MCF 10A (cell line): ENCODE measurements around the gene SPIC. TPM values are rescaled to one million over a fixed set of nuclear protein-coding genes. Genes with fewer than 3 reads are reported as not detected.

Experiments used
- BruUV-seq: library from RNA; stranded (reverse); fragments of 400-500 nt; replicated peaks from 2 replicates; lab custom pipeline; 2021; lab: Mats Ljungman, UMichigan
- CTCF ChIA-PET: fragments of 300-600 bp; sonication (Branson Sonifier 250); formaldehyde crosslinking; extraction: SDS; loops from one replicate; lab custom pipeline; 2021; ENCODE audit warnings: antibody characterized with exemption, inconsistent platforms; lab: Yijun Ruan, JAX
- POLR2A ChIA-PET: fragments of 300-600, 350-650 bp; sonication (Branson Sonifier 250); formaldehyde crosslinking; extraction: SDS; loops from one replicate; lab custom pipeline; 2020; ENCODE audit warnings: antibody characterized with exemption, inconsistent platforms; lab: Yijun Ruan, JAX
- DNase-seq: peaks from one replicate; pipeline ENCODE4 v3.0.0-alpha.2; 2018; ENCODE audit not compliant: unreplicated experiment
- H3K27ac Mint-ChIP-seq: one replicate; pipeline ENCODE4 v1.8.0; 2022; ENCODE audit warnings: mild to moderate bottlenecking, low read depth, mixed read lengths; ENCODE audit not compliant: unreplicated experiment
- H3K27me3 Mint-ChIP-seq: one replicate; pipeline ENCODE4 v1.8.0; 2022; ENCODE audit warnings: mixed read lengths; ENCODE audit not compliant: insufficient read depth, unreplicated experiment
- H3K36me3 Mint-ChIP-seq: one replicate; pipeline ENCODE4 v1.8.0; 2022; ENCODE audit warnings: mild to moderate bottlenecking, moderate library complexity, mixed read lengths; ENCODE audit not compliant: insufficient read depth, unreplicated experiment
- H3K4me1 Mint-ChIP-seq: one replicate; pipeline ENCODE4 v1.8.0; 2022; ENCODE audit warnings: mixed read lengths; ENCODE audit not compliant: insufficient read depth, unreplicated experiment
- H3K4me3 Mint-ChIP-seq: one replicate; pipeline ENCODE4 v1.8.0; 2022; ENCODE audit warnings: mild to moderate bottlenecking, moderate library complexity, mixed read lengths; ENCODE audit not compliant: unreplicated experiment
- H3K9me3 Mint-ChIP-seq: one replicate; pipeline ENCODE4 v1.8.0; 2022; ENCODE audit warnings: mixed read lengths; ENCODE audit not compliant: unreplicated experiment
- intact Hi-C: fragments of 100-400 bp; cut with micrococcal nuclease; formaldehyde crosslinking; loops from 2 replicates; pipeline ENCODE4 v1.14.1; 2022
- total RNA-seq: library from RNA; stranded (reverse); gene quantifications from 2 replicates; pipeline ENCODE4 v1.2.3, GENCODE V29; 2022
- TF ChIP-seq, protein P1 (sequence below): fragments of 200-600 bp; IDR thresholded peaks from one replicate; pipeline ENCODE4 v1.8.0; 2022; ENCODE audit warnings: antibody characterized with exemption, mild to moderate bottlenecking; ENCODE audit not compliant: unreplicated experiment

SPIC gene
- total RNA-seq, 1 experiment from 2014 or later = not detected

DNA sequence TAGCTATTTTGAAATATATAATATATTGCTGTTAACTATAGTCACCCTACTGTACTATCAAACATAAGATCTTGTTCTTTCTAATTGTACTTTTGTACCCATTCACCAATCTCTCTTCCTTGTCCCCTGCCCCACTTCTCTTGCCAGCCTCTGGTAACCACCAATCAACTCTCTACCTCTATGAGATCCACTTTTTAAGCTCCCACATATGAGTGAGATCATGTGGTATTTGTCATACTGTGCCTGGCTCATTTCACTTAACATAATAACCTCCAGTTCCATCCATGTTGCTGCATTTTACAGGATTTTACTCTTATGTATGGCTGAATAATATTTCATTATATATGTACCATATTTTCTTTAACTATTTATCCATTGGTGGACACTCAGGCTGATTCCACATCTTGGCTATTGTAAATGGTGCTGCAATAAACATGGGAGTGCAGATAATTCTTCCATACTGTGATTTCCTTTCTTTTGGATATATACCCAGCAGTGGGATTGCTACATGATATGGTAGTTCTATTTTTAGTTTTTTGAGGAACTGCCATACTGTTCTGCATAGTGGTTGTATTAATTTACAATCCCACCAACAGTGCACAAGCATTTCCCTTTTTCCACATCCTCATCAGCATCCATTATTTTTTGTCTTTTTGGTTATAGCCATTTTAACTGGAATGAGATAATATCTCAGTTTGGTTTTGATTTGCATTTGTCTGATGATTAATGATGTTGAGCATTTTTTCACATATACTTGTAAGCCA, 33.5 kb upstream of the SPIC start:
- Mint-ChIP-seq H3K36me3 (no peaks in the 10 kb centered on the region), H3K4me3 (no peak overlapping the region), H3K4me1 (no peaks in the 10 kb centered on the region), H3K9me3 (no peaks in the 10 kb centered on the region), H3K27me3 (no peaks in the 10 kb centered on the region), H3K27ac (no peak overlapping the region)
- intact Hi-C loops = no loop called here
- DNase-seq = no peak
- no TSS peak for BruUV-seq
- ChIA-PET CTCF (interaction anchor here (0.6 kb wide), 1 partner anchor 332 kb away, joined by 3 read pairs; no protein-coding TSS in a partner anchor), POLR2A (no interaction called here)
- TF ChIP-seq, protein P1, sequence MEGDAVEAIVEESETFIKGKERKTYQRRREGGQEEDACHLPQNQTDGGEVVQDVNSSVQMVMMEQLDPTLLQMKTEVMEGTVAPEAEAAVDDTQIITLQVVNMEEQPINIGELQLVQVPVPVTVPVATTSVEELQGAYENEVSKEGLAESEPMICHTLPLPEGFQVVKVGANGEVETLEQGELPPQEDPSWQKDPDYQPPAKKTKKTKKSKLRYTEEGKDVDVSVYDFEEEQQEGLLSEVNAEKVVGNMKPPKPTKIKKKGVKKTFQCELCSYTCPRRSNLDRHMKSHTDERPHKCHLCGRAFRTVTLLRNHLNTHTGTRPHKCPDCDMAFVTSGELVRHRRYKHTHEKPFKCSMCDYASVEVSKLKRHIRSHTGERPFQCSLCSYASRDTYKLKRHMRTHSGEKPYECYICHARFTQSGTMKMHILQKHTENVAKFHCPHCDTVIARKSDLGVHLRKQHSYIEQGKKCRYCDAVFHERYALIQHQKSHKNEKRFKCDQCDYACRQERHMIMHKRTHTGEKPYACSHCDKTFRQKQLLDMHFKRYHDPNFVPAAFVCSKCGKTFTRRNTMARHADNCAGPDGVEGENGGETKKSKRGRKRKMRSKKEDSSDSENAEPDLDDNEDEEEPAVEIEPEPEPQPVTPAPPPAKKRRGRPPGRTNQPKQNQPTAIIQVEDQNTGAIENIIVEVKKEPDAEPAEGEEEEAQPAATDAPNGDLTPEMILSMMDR = no peak

DNA sequence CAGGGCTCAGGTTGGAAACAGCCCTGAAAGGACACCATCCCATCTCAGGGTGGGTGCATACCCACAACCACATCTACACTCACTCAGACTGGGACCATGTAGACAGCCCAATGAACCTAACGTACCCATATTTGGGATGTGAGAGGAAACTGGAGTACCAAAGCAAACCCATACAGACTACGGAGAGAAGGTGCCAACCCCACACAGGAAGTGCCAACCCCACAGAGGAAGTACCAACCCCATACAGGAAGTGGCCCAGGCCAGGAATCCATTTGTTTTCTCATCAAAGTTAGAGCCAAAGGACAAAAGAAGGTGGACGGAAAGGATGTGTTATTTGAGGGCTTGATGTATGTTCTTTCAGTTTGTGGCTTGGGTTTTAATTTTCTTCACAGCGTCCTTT, 19.5 kb upstream of the SPIC start:
- Mint-ChIP-seq H3K27me3 (no peaks in the 10 kb centered on the region), H3K36me3 (no peaks in the 10 kb centered on the region), H3K4me1 (no peaks in the 10 kb centered on the region), H3K4me3 (no peak overlapping the region), H3K27ac (no peak overlapping the region), H3K9me3 (no peaks in the 10 kb centered on the region)
- POLR2A ChIA-PET = no interaction called here
- no TSS peak for BruUV-seq
- intact Hi-C loops = no loop called here
- CTCF ChIA-PET = interaction anchor here (0.8 kb wide), 1 partner anchor 11 kb away, joined by 4 read pairs; no protein-coding TSS in a partner anchor
- TF ChIP-seq, protein P1 = no peak
- no peak for DNase-seq

DNA sequence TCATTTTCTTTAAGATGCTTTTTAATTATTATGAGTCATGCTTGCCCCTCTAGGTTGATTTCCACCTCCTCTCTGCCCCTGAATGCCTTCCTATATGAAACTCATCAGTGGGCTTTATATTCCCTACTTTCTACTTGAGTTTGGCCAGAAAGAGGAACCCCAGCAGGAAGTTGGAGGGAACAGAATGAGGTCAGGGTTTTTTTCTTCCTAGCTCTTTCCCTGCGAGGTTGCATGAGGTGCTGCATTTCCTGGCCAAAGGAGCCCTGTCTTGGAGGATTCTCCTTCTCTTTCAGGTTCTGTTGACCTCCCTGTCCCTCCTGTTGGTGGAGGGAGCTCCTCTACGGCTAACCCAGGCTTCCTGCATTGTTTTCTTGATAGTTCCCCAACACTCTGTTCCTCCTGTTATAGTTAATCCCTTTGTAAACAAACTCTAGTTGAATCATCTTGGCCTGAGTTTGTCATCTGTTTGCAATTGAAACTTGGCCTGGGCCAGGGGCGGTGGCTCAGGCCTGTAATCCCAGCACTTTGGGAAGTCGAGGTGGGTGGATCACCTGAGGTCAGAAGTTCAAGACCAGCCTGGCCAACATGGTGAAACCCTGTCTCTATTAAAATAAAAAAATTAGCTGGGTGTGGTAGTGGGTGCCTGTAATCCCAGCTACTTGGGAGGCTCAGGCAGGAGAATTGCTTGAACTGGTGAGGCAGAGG, 15.3 kb upstream of the SPIC start:
- POLR2A ChIA-PET = interaction anchor here (0.6 kb wide), 1 partner anchor 314 kb away, joined by 3 read pairs; no protein-coding TSS in a partner anchor
- no peaks in the 10 kb centered on the region for H3K4me1 Mint-ChIP-seq
- DNase-seq = peak; percentile 74
- CTCF ChIA-PET = interaction anchor here (0.6 to 0.8 kb wide), 2 partner anchors 155 to 1759 kb away, joined by 3 to 4 read pairs; no protein-coding TSS in a partner anchor
- intact Hi-C loops = no loop called here
- no TSS peak for BruUV-seq
- TF ChIP-seq, protein P1 = no peak
- no peaks in the 10 kb centered on the region for H3K9me3 Mint-ChIP-seq
- no peaks in the 10 kb centered on the region for H3K36me3 Mint-ChIP-seq
- no peaks in the 10 kb centered on the region for H3K27me3 Mint-ChIP-seq
- no peak overlapping the region for H3K4me3 Mint-ChIP-seq
- H3K27ac Mint-ChIP-seq = peak overlapping the region; percentile 29

DNA sequence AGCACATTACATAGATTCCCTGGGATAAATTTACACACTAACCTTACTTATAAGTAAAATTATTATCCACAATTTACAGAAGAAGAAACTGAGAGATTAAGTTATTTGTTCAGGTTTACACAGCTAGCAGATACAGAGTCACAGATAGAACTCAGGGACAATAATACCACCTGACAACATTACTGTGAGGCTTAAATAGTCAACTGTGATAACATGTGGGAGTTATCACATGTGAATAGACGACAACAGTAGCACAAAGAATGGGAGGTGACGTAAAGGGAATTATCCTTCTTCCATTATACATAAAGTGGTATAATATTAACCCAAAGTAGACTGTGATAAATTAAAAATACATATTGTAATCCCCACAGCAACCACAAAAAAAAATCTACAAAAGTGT, 6.2 kb upstream of the SPIC start:
- CTCF ChIA-PET = no interaction called here
- Mint-ChIP-seq H3K36me3 (no peaks in the 10 kb centered on the region), H3K27ac (no peak overlapping the region), H3K27me3 (no peaks in the 10 kb centered on the region), H3K4me3 (no peak overlapping the region), H3K9me3 (no peaks in the 10 kb centered on the region), H3K4me1 (no peaks in the 10 kb centered on the region)
- DNase-seq = no peak
- intact Hi-C loops = no loop called here
- POLR2A ChIA-PET = no interaction called here
- BruUV-seq = no TSS peak
- TF ChIP-seq, protein P1 = no peak
